GM18520 (cell line): Measurements from ENCODE around the gene RB1.
"Not testable (repeated sequence)": the region's sequence is repeated elsewhere in the genome, so short reads cannot be mapped to it uniquely, and the experiment has no call there.

Experiments used
- ATAC-seq: cut with Tn5 transposase; IDR thresholded peaks from one replicate; pipeline ENCODE4 v1.9.1; 2021; ENCODE audit not compliant: unreplicated experiment

RB1 gene

DNA sequence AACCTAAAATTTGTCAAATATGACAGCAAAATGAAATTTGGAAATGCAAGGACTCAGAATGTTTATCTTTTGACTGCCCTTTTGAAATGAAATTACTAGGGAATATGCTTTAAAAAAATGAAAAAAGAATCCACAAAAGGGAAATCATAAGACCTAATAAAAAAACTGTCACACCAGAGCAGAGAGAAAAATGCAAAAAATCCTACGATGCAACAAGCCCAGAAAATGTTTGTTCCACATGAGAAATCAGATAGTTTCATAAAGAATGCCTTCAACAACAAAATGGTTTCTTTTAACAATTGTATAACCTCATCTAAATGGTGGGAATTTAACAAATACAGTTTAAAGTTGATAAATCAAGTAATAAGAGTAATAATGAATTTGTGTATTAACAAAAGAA, 101.4 kb downstream of the RB1 start:
- no peak for ATAC-seq

DNA sequence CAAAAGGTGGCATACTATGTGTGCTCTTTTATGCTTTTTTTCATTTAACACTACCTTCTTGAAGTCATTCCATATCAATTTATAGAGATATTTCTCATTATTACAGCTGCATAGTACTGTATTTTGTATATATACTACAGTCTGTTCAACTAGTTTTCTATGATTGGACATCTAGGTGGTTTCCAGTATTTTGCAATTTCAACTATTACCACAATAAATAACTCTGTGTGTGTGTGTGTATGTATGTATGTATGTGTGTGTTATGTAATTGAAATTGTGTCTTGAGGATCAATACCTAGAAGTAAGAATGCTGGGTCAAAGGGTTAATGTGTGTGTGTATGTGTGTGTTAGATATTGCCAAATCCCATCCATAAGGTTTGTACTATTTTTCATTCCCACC, 102.3 kb downstream of the RB1 start:
- no peak for ATAC-seq

DNA sequence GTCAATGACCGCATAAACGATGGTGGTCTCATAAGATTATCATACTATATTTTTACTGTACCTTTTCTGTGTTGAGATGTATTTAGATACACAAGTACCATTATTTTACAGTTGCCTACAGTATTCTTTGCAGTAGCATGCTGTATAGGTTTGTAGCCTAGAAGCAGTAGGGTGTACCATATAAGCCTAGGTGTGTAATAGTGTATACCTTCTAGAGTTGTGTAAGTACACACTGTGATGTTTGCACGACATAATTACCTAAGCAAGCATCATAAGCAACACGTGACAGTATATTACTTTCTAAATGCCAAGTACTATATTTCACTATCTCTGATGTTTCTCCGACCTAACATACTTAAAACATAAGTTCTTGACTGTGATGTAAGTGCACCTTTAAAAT, 106.6 kb downstream of the RB1 start:
- ATAC-seq: no peak

DNA sequence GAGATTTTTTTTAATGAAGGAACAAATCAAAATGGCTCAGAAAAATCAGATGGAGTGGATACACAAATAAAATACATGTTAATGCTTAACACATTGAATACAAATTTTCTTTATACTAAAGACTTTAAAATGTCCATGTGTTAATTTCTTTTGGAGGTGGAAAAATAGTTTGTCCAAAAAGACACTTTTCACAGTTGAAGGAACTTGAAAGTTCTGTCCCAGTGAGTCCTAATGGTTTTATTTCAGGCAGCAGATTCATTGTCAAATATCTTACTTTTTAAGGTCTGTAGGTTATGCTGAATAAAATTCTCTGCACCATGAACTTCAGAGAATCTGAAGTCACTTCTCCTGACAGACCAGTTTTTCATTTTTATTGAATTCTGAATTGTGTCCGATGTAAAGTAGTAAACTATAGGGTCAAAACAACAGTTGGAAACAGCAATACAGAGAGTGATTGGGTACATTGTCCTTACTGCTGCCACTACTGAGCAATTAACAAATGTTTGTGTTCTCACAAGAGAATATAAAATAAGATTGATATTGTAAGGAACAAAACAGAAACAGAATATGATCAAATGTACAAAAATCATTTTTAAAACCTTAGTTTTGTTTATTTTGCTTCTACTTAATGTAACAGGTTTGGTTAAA, 107.7 kb downstream of the RB1 start:
- no peak for ATAC-seq

DNA sequence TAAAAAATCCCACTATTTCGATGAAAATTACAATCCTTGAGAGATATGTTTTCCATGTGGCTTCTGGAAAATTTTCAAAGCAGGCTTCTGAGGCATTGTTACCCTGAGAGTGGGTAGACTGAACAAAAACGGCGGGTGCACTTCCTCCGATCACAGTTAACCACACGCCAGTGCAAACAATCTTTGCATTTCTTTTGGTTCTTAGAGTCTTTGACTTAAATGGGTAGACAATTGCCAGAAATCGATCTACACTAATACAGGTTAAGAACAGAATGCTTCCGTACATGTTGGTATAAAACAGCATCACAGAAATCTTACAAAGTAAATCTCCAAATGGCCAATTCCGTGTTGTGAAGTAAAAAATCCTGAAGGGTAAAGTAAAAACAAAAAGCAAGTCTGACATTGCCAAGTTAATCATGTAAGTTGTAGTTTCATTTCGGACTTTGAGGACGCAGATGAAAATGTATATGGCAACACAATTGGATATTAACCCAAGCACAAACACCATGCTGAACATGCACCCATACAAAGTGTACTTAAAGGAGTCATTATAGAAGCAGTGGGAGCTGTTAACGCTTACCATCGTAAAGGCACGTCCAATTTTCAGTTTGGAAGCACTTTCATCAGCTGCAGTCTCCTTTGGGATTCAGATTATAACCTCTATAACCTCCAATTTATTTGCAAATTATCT, 108.4 kb downstream of the RB1 start:
- ATAC-seq: no peak

DNA sequence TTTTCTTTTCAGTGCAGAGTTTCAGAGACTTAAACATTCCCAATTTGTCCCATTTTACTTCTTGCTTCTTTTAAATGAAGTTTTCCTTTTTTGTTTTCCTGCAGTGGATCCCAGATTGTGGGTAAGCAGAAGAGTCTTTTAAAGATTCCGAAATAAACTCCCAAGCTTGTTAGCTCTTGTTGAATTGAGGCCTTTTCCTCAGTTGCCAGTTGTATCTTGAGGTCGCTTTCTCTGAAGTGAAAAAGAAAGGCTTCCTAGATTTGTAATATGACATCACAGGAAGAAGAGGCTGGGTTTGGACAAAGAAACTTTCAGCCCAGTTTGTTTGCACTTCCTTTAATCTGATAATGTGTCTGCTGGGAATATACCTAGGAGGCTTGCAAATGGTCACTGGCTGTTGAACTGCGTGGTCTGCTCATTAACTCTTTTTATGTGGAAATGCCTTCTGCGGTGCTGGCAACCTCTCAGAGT, 109.4 kb downstream of the RB1 start, which contains the start of gene LPAR6:
TSS of gene LPAR6 (minus strand) at position 233 of the 471 bp plus-strand sequence. CDS start 690 bp downstream, outside the sequence.
- ATAC-seq: no peak

DNA sequence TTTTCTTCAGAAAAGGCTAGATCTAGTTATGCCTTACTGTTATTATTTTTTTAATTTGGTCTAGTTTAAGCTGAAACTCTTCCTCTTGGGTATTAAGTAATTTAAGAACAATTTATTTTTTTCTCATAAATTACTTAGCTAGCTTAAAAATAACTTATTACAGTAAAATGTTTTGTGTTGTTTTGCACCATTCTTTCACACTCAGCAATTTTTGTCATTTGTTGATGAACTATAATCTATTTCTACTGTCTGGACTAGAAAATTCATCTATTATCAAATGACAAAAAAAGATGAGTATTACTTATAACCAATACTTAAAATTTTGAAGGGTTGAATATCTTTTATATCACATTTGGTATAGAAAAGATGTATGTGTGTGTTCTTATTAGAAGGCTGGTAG, 111.0 kb downstream of the RB1 start:
- no peak for ATAC-seq

DNA sequence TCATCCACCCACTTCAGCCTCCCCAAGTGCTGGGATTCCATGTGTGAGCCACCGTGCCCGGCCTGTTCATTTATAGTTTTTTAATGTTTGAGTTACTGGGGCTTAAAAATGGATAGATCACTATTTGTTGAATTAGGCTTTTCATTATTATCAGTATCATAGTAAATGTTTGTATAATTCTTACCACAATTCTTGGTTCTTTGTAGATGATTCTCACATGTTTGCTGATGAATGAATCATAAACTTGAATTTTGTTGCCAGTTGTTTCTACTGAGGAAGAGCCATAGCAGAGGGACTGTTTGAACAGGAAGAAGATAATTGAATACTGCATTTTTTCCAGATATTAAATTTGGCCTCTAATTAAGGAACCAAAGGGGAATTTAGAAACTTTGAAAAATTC, 112.0 kb downstream of the RB1 start:
- ATAC-seq: no peak

DNA sequence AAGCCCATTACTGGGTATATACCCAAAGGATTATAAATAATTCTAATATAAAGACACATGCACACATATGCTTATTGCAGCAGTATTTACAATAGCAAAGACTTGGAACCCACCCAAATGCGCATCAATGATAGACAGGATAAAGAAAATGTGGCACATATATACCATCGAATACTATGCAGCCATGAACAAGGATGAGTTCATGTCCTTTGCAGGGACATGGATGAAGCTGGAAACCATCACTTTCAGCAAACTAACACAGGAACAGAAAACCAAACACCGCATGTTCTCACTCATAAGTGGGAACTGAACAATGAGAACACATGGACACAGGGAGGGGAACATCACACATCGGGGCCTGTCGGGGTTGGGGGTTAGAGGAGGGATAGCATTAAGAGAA, 118.5 kb downstream of the RB1 start:
- not testable (repeated sequence) for ATAC-seq

DNA sequence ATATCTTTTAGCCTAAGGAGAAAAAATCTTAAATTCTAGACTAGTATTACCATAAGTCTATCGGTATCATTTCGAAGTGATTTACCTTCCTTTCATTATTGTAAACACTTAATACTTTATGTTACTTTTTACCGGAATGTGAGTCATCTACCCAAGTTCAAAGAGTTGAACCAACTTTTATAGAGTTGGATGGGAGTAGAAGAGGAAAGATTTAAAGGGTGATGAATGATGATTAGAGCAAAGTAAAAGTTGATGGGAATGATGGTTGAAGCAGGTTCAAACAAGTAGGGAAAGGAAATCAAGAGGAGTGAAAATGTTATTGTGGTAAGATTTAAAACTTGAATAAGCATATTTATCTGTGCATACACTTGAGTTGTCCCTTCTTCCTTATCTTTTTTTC, 120.7 kb downstream of the RB1 start:
- no peak for ATAC-seq

DNA sequence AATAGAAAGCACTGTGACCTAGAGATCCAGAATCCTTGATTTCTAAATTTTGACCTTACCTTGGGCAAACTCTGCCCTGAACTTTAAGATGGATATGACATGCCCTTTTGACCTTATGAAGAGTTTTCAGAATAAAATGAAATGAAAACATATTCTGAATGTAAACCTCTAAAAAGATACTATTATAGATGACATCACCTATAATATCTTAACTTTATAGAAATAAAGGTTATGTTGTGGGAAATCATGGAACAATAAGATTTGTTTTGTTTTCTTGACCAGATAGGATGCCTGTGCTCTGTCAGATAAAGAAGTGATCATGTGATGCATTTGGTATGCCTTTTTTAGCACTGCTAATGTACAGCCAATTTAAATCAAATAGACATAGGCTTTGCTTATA, 122.5 kb downstream of the RB1 start:
- ATAC-seq: no peak

DNA sequence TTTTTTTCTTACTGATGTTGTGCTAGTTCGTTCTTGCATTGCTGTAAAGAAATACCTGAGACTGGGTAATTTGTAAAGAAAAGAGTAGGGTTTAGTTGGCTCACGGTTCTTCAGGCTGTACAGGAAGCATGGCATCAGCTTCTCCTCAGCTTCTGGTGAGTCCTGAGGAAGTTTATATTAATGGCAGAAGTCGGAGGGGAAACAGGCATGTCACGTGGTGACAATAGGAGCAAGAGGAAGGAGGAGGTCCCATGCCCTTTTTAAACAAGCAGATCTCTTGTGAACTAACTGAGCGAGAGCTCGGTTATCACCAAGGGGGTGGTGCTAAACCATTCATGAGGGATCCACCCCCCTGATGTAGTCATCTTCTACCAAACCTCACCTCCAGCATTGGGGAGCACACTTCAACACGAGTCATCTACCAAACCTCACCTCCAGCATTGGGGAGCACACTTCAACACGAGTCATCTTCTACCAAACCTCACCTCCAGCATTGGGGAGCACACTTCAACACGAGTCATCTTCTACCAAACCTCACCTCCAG, 123.3 kb downstream of the RB1 start:
- not testable (repeated sequence) for ATAC-seq

DNA sequence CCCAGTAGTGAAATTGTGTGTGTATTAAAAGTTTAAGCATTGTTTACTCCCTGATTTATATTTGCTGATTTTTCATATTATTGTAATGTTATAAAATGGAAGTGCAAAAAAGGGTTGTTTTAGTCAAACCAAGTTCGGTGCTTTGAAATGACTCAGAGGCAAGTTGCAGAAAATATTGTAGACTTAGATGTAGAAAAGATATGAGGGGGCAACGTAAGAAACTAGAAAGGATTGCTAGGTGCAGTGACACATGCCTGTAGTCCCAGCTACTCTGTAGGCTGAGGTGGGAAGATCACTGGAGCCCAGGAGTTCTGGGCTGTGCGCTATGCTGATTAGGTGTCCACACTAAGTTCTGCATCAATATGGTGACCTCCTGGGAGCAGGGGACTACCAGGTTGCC, 125.5 kb downstream of the RB1 start:
- no peak for ATAC-seq

DNA sequence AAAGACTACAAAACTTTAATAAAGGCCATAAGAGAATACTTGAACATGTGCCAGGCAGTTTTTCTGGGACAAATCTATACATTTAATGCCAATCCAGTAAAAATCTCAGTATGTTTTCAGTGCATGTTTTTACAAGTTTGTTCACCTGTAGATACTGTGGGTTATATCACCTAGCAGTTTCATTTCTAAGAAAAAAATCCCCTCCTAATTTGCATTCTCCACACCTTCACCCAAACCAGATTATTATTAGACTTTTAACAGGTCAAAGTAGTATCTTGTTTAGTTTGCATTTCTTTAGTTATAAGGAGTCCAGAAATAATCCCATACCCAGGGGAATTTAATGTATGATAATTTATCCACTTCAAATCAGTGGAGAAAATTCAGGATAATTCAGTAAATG, 126.3 kb downstream of the RB1 start:
- peak; percentile 59 for ATAC-seq

DNA sequence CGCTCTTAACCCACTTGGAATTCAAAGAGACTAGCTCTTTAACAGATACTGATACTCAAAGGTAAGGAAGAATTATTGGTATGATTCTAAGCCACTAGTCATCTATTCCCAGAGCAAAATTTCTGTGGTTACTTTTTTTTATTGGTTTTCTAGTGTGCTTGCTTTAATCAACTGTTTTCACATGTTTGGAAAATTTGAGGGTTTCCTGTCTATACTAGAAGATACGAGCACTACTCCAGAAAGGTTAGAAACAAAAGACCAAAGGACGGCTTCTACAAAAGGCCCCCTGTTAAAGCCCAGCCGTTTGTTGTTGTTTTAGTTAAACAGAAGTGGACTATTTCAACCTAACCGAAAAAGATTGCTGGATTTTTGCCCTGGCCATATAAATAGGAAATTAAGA, 127.9 kb downstream of the RB1 start:
- ATAC-seq: no peak

DNA sequence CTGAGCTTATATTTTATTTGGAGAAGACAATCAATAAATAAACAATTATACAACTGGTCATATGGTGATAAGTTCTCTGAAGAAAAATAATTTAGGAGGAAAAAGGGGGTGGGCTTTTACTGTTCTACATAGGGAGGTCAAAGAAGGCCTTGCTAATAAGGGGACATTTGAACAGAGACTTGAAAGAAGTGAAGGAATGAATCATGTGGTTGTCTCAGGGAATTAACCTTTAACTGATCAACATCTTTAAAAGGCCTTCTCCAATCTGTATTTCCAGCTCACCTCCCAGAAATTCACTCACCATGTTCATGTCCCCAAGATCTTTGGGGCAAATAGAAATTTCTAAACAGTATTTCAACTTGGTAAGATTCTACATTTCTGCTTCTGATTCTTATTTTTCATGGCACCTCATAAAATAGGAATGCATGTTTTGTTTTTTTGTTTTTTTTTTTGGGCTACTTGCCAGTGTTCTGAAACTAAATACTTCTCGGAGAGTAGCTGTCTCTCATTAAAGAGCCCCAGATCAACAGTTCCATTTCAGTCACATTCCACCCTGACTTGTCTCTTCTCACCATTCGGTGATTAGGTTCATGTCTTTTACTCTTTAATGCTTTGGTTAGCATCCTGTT, 128.6 kb downstream of the RB1 start:
- ATAC-seq: no peak

DNA sequence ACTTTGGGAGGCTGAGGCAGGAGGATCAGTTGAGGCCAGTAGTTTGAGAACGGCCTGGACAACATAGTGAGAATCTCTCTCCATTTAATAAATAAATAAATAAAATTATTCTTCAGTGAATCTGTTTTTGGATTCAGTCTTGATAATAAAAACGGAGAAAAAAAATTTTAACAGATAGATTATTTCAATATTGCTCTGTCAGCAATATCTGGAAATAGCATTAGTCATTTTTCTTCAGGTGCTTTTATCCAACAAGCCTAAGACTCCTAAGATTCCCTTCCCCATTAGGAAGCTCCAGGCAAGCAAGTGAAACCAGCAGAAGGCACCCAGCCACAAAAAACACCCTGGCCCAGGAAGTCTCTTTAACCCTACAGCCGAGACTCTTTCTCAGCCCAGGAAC, 130.6 kb downstream of the RB1 start:
- ATAC-seq: no peak

DNA sequence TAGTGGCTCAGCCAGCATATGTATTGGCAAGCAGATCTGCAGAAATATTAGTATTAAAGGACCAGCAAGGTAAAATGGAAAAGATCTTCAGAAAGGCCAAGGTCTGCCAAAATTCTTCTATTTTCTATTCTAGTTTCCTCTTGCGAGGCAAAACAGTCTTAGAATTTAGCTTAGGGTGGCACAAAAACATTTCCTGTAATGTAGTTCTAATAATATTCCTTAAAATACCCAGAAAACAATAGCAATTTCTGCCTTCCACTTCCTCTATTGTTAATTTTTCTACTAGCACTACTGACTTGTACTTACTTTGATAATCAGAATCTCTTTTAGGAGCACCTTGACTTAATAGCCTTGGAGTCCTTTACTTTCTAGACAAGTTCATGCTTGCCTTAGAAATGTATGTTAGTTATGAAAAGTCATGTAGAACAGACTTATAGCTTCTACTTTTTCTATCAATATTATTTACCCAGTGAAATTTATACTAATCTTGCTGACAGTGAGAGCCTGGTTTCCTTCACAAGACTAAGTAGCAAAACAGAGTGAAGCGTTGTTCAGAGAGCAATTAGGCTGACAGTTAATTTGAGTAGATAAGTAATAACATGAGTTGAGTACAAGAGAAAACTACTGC, 133.2 kb downstream of the RB1 start:
- no peak for ATAC-seq

DNA sequence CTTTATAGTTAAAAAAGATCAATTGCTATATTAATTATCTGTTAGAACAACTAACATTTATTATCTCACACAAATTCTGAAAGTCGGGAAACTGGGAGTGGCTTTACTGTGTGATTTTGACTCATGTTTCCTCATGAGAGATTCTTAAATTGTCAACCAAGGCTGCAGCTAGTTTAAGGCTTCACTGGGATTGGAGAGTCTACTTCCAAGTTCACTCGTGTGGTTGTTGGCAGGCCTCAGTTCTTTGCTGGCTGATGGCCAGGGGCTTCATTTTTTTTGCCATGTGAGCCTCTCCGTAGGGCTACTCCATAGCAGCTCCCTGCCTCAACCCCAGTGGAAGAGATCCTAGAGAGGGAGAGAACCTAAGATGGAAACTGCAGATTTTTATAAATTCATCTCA, 133.8 kb downstream of the RB1 start:
- ATAC-seq: no peak

DNA sequence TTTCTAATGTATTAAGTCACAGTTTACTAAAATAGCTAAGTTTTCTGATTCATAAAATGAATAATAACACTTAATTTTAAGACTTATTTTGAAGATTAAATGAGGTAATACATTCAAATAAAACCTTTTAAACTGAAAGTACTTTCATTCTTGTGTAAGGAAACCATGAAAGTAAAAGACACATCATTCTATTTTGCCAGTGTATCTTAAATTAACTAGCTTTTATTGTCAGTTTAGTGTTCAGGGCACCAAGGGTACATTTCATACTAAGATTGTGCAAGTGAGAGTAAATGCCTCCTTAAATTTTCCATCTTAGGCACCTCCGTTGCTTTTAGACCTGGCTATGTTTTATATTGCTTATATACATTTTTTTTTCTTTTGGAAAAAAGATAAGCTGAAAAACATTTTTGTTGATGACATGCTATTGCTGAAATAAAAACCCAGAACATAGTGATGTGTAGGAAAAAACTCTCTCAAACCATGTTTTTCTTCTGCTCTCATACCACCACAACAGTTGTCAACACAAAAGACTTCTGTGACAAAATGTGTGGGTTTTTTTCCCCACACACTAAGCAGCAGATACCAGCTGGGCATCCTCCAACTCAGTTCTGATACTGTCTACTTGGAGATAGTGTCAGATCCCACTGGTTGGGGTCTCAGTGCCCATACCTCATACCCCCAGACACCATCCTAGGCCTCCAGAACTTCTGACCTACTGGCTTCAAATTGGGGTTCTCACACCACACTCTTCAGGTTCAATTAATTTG, 140.1 kb downstream of the RB1 start:
- ATAC-seq: no peak

DNA sequence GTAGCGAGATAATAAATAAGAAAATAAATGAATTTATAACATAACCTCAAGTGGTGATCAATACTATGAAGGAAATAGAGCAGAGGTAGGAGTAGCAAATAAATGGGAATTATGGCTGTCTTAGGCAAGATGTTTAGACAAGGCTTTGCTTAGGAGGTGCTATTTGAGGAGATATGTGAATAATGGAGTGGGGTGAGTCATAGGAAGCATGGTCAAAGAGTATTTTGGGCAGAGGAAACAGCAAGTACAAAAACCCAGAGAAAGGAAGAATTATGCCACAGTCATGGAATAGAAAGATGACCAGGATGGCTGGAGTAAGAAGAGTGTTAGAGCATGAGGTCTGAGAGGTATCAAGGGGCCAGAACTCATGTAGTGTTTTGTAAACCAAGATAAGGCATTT, 142.9 kb downstream of the RB1 start:
- no peak for ATAC-seq
